WTC11 (cell line): ENCODE data around the gene LPP. TPM values are rescaled to one million over a fixed set of nuclear protein-coding genes. Genes with fewer than 3 reads are reported as not detected.

Experiments
- ATAC-seq: fragments of 200-7000 bp; cut with Tn5 transposase; 2 replicates; pipeline ENCODE4 v1.10.0; 2021; ENCODE audit warnings: mild to moderate bottlenecking, moderate library complexity
- CTCF ChIA-PET: fragments of 300-600 bp; sonication (Branson Sonifier 250); formaldehyde crosslinking; loops from one replicate; lab custom pipeline; 2021; ENCODE audit warnings: antibody characterized with exemption; lab: Charles Lee
- POLR2A ChIA-PET: fragments of 350-600 bp; sonication (Branson Sonifier 250); formaldehyde crosslinking; loops from one replicate; lab custom pipeline; 2021; ENCODE audit warnings: antibody characterized with exemption; lab: Charles Lee
- DNase-seq: peaks from one replicate; pipeline ENCODE4 v3.0.0; 2021; ENCODE audit warnings: low spot score
- H3K27ac Mint-ChIP-seq: 2 replicates; pipeline ENCODE4 v1.8.0; 2021; ENCODE audit warnings: mixed read lengths
- H3K27me3 Mint-ChIP-seq: 2 replicates; pipeline ENCODE4 v1.8.0; 2021; ENCODE audit warnings: low read depth, mild to moderate bottlenecking, moderate library complexity, mixed read lengths
- H3K36me3 Mint-ChIP-seq: 2 replicates; pipeline ENCODE4 v1.8.0; 2021; ENCODE audit warnings: mixed read lengths
- H3K4me1 Mint-ChIP-seq: 2 replicates; pipeline ENCODE4 v1.8.0; 2022; ENCODE audit warnings: mixed read lengths
- H3K4me3 Mint-ChIP-seq: 2 replicates; pipeline ENCODE4 v1.8.0; 2021; ENCODE audit warnings: mild to moderate bottlenecking, moderate library complexity, mixed read lengths
- H3K9me3 Mint-ChIP-seq: 2 replicates; pipeline ENCODE4 v1.8.0; 2021; ENCODE audit warnings: mixed read lengths
- AFF4 ChIP-seq: sonication (generic); formaldehyde crosslinking; IDR thresholded peaks from 2 replicates; pipeline ENCODE4 v1.8.1; 2023; ENCODE audit warnings: mild to moderate bottlenecking, missing genetic modification reagents, borderline replicate concordance
- E2F1 ChIP-seq: sonication (generic); formaldehyde crosslinking; IDR thresholded peaks from 2 replicates; pipeline ENCODE4 v1.8.0; 2022; ENCODE audit warnings: mild to moderate bottlenecking, missing genetic modification reagents
- ELF4 ChIP-seq: sonication (generic); formaldehyde crosslinking; IDR thresholded peaks from 2 replicates; pipeline ENCODE4 v1.8.1; 2022; ENCODE audit warnings: low read depth, mild to moderate bottlenecking, moderate library complexity, missing genetic modification reagents
- ERG ChIP-seq: fragments of 250-450 bp; sonication (Bioruptor Pico); IDR thresholded peaks from 2 replicates; pipeline ENCODE4 v1.8.0; 2021; ENCODE audit warnings: mild to moderate bottlenecking
- ETV6 ChIP-seq: sonication (generic); formaldehyde crosslinking; IDR thresholded peaks from 2 replicates; pipeline ENCODE4 v1.8.1; 2022; ENCODE audit warnings: mild to moderate bottlenecking, missing genetic modification reagents
- FOXJ3 ChIP-seq: sonication (generic); formaldehyde crosslinking; IDR thresholded peaks from 2 replicates; pipeline ENCODE4 v1.9.0; 2021; ENCODE audit warnings: missing genetic modification reagents, mild to moderate bottlenecking, borderline replicate concordance
- GRHL2 ChIP-seq: fragments of 250-450 bp; sonication (Bioruptor Pico); IDR thresholded peaks from 2 replicates; pipeline ENCODE4 v1.8.0; 2022; ENCODE audit warnings: mild to moderate bottlenecking, moderate library complexity; ENCODE audit not compliant: insufficient replicate concordance, severe bottlenecking
- MXD4 ChIP-seq: fragments of 250-450 bp; sonication (Bioruptor Pico); IDR thresholded peaks from 2 replicates; pipeline ENCODE4 v1.8.0; 2021; ENCODE audit warnings: mild to moderate bottlenecking, moderate library complexity, borderline replicate concordance
- NFE2L1 ChIP-seq: sonication (generic); formaldehyde crosslinking; IDR thresholded peaks from 2 replicates; pipeline ENCODE4 v1.8.1; 2023; ENCODE audit warnings: missing genetic modification reagents
- NFYB ChIP-seq: sonication (generic); formaldehyde crosslinking; conservative IDR thresholded peaks from 2 replicates; pipeline ENCODE4 v1.8.0; 2022; ENCODE audit warnings: low read depth, missing genetic modification reagents
- SP1 ChIP-seq: sonication (generic); formaldehyde crosslinking; conservative IDR thresholded peaks from 2 replicates; pipeline ENCODE4 v1.8.1; 2022; ENCODE audit warnings: missing genetic modification reagents
- STAT6 ChIP-seq: sonication (generic); formaldehyde crosslinking; conservative IDR thresholded peaks from 2 replicates; pipeline ENCODE4 v1.8.1; 2023; ENCODE audit warnings: mild to moderate bottlenecking, low read depth, missing genetic modification reagents, moderate library complexity
- TCF7 ChIP-seq: sonication (generic); formaldehyde crosslinking; IDR thresholded peaks from 2 replicates; pipeline ENCODE4 v1.8.0; 2022; ENCODE audit warnings: mild to moderate bottlenecking, low read depth, missing genetic modification reagents, moderate library complexity
- TEAD4 ChIP-seq: sonication (generic); formaldehyde crosslinking; IDR thresholded peaks from 2 replicates; pipeline ENCODE4 v1.8.0; 2022; ENCODE audit warnings: mild to moderate bottlenecking, missing genetic modification reagents
- ZBTB43 ChIP-seq: sonication (generic); formaldehyde crosslinking; IDR thresholded peaks from 2 replicates; pipeline ENCODE4 v1.8.1; 2023; ENCODE audit warnings: mild to moderate bottlenecking, missing genetic modification reagents
- ZMAT4 ChIP-seq: fragments of 250-450 bp; sonication (Bioruptor Pico); IDR thresholded peaks from 2 replicates; pipeline ENCODE4 v1.9.0; 2021; ENCODE audit warnings: mild to moderate bottlenecking
- ZNF232 ChIP-seq: sonication (generic); formaldehyde crosslinking; IDR thresholded peaks from 2 replicates; pipeline ENCODE4 v1.8.0; 2022; ENCODE audit warnings: mild to moderate bottlenecking, missing genetic modification reagents
- ZNF671 ChIP-seq: fragments of 250-450 bp; sonication (Bioruptor Pico); IDR thresholded peaks from 2 replicates; pipeline ENCODE4 v1.8.0; 2021; ENCODE audit warnings: mild to moderate bottlenecking
- total RNA-seq: library from RNA; stranded (reverse); gene quantifications from 3 replicates; pipeline ENCODE4 v1.2.3, GENCODE V29; 2021
- TF ChIP-seq, protein P1 (sequence below): sonication (generic); formaldehyde crosslinking; IDR thresholded peaks from 2 replicates; pipeline ENCODE4 v1.8.0; 2022; ENCODE audit warnings: mild to moderate bottlenecking, missing genetic modification reagents
- TF ChIP-seq, protein P2 (sequence below): sonication (generic); formaldehyde crosslinking; IDR thresholded peaks from 2 replicates; pipeline ENCODE4 v1.8.1; 2022; ENCODE audit warnings: low read depth, mild to moderate bottlenecking, moderate library complexity, missing genetic modification reagents, borderline replicate concordance
- TF ChIP-seq, protein P3 (sequence below): sonication (generic); formaldehyde crosslinking; IDR thresholded peaks from 2 replicates; pipeline ENCODE4 v1.8.0; 2022; ENCODE audit warnings: mild to moderate bottlenecking, missing genetic modification reagents

LPP gene
- total RNA-seq, 1 experiment from 2014 or later = 49.6 TPM

DNA sequence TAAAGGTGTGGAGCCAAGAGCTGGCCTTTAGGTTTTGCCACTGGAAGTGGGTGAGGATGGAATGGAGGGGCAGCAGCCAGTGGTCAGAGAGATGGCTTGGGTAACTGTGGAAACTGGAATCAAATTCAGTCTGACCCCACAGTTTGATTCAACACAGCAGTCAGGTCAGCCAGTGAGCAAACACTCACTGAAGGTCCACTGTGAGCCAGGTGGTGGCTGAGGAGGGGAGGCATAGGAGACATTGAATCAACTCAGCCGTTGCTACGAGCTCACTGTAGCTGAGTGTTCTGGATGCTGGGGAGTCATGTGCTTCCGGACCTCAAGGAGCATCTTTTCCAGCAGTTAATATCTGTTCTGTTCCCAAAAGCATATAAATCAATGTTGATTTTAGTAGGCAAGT lies 37.5 kb downstream of the LPP start (continued):
- TF ChIP-seq STAT6 (no peak), ZMAT4 (CRISPR knock-in tag) (no peak), ETV6 (no peak)
- TF ChIP-seq, protein P1, sequence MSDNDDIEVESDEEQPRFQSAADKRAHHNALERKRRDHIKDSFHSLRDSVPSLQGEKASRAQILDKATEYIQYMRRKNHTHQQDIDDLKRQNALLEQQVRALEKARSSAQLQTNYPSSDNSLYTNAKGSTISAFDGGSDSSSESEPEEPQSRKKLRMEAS = no peak

DNA sequence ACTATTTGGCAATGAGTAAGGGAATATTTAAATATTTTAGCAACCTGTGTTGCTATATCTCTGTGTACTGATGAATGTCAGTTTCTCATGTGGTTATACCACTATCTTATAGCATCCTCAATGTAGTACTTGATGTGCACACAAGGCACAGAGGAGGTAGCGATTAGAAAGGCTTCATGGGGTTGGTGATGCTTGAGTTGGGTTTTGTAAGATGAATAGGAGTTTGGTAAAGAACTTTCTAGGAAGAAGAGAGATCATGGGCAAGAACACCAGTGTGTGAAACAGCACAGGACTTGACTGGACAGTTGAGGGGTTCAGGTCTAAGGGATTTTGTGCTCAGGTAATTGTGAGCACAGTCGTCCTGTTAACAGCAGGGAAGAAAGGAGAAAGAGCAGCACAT lies 38.1 kb downstream of the LPP start:
- ATAC-seq = no peak
- Mint-ChIP-seq H3K9me3 (no peaks in the 10 kb centered on the region), H3K27ac (no peak overlapping the region), H3K4me3 (no peak overlapping the region), H3K27me3 (no peaks in the 10 kb centered on the region), H3K36me3 (no peaks in the 10 kb centered on the region), H3K4me1 (peaks cover 14% of the 10 kb centered on the region)
- TF ChIP-seq SP1 (CRISPR knock-in tag) = no peak
- DNase-seq = no peak
- CTCF ChIA-PET = interaction anchor here (2.3 kb wide), 1 partner anchor 14 kb away, joined by 6 read pairs; no protein-coding TSS in a partner anchor
- POLR2A ChIA-PET = no interaction called here

DNA sequence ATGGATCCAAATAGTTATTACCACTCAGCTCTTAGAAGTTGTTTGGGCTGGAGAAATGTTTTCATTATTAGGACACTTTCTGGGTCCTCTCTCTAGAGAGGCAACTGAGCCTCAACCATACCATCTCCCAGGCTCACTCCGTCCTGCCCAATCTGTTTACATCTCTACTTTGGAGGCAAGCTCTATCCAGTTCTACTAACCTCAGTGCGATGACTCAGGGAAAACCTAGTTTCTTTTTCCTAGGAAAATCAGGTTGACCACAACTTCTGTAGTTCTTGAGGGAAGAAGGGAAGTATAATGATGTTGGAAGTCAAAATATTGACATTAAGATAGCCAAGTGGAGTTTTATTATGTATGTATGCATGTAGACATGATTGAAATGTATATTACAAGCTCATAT lies 40.4 kb downstream of the LPP start:
- ATAC-seq (no peak), DNase-seq (no peak)
- ChIA-PET CTCF (no interaction called here), POLR2A (no interaction called here)
- Mint-ChIP-seq H3K36me3 (no peaks in the 10 kb centered on the region), H3K4me3 (no peak overlapping the region), H3K9me3 (no peaks in the 10 kb centered on the region), H3K27ac (no peak overlapping the region; the same call in 1 of the 2 replicates), H3K27me3 (no peaks in the 10 kb centered on the region), H3K4me1 (peaks cover 18% of the 10 kb centered on the region)
- TF ChIP-seq NFYB (CRISPR knock-in tag) (no peak), ZBTB43 (CRISPR knock-in tag) (no peak), TEAD4 (CRISPR knock-in tag) (no peak), ELF4 (CRISPR knock-in tag) (no peak), ERG (CRISPR knock-in tag) (no peak), AFF4 (CRISPR knock-in tag) (no peak), NFE2L1 (CRISPR knock-in tag) (no peak), ZNF671 (CRISPR knock-in tag) (no peak), E2F1 (CRISPR knock-in tag) (no peak), FOXJ3 (CRISPR knock-in tag) (no peak), GRHL2 (CRISPR knock-in tag) (no peak), TCF7 (CRISPR knock-in tag) (no peak), ZNF232 (CRISPR knock-in tag) (no peak), MXD4 (CRISPR knock-in tag) (no peak)
- TF ChIP-seq, protein P2, sequence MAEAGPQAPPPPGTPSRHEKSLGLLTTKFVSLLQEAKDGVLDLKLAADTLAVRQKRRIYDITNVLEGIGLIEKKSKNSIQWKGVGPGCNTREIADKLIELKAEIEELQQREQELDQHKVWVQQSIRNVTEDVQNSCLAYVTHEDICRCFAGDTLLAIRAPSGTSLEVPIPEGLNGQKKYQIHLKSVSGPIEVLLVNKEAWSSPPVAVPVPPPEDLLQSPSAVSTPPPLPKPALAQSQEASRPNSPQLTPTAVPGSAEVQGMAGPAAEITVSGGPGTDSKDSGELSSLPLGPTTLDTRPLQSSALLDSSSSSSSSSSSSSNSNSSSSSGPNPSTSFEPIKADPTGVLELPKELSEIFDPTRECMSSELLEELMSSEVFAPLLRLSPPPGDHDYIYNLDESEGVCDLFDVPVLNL (CRISPR knock-in tag) = no peak
- TF ChIP-seq, protein P3, sequence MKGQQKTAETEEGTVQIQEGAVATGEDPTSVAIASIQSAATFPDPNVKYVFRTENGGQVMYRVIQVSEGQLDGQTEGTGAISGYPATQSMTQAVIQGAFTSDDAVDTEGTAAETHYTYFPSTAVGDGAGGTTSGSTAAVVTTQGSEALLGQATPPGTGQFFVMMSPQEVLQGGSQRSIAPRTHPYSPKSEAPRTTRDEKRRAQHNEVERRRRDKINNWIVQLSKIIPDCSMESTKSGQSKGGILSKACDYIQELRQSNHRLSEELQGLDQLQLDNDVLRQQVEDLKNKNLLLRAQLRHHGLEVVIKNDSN = no peak
